ENCODE results near the gene ELK1. TPM values are rescaled to one million over a fixed set of nuclear protein-coding genes. Genes with fewer than 3 reads are reported as not detected.
"Not testable (repeated sequence)": the region's sequence is repeated elsewhere in the genome, so short reads cannot be mapped to it uniquely, and the experiment has no call there.

The ELK1 gene, protein sequence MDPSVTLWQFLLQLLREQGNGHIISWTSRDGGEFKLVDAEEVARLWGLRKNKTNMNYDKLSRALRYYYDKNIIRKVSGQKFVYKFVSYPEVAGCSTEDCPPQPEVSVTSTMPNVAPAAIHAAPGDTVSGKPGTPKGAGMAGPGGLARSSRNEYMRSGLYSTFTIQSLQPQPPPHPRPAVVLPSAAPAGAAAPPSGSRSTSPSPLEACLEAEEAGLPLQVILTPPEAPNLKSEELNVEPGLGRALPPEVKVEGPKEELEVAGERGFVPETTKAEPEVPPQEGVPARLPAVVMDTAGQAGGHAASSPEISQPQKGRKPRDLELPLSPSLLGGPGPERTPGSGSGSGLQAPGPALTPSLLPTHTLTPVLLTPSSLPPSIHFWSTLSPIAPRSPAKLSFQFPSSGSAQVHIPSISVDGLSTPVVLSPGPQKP
- total RNA-seq (10.8 TPM), polyA plus RNA-seq (21.7 TPM)
- long read RNA-seq, donor 1 = 0 reads
- long read RNA-seq, donor 2, partial matches to known transcripts = 0 of 6 reads
- long read RNA-seq, donor 2, other reads (novel, unspliced or antisense) = 0 of 6 reads
- long read RNA-seq, donor 3, partial matches to known transcripts = 5 of 6 reads
- long read RNA-seq, donor 3, other reads (novel, unspliced or antisense) = 0 of 6 reads
- long read RNA-seq, donor 4, partial matches to known transcripts = 0 of 1 reads
- long read RNA-seq, donor 4, other reads (novel, unspliced or antisense) = 0 of 1 reads
- long read RNA-seq, donor 5, partial matches to known transcripts = 11 of 15 reads
- long read RNA-seq, donor 5, other reads (novel, unspliced or antisense) = 0 of 15 reads
- long read RNA-seq, donor 6, partial matches to known transcripts = 0 of 1 reads
- long read RNA-seq, donor 6, other reads (novel, unspliced or antisense) = 0 of 1 reads
- long read RNA-seq, donor 7, partial matches to known transcripts = 9 of 12 reads
- long read RNA-seq, donor 7, other reads (novel, unspliced or antisense) = 0 of 12 reads
- long read RNA-seq, donor 8, partial matches to known transcripts = 5 of 6 reads
- long read RNA-seq, donor 8, other reads (novel, unspliced or antisense) = 0 of 6 reads
- long read RNA-seq, donor 9 = 0 reads
- long read RNA-seq, donor 10, partial matches to known transcripts = 5 of 5 reads
- long read RNA-seq, donor 10, other reads (novel, unspliced or antisense) = 0 of 5 reads

DNA sequence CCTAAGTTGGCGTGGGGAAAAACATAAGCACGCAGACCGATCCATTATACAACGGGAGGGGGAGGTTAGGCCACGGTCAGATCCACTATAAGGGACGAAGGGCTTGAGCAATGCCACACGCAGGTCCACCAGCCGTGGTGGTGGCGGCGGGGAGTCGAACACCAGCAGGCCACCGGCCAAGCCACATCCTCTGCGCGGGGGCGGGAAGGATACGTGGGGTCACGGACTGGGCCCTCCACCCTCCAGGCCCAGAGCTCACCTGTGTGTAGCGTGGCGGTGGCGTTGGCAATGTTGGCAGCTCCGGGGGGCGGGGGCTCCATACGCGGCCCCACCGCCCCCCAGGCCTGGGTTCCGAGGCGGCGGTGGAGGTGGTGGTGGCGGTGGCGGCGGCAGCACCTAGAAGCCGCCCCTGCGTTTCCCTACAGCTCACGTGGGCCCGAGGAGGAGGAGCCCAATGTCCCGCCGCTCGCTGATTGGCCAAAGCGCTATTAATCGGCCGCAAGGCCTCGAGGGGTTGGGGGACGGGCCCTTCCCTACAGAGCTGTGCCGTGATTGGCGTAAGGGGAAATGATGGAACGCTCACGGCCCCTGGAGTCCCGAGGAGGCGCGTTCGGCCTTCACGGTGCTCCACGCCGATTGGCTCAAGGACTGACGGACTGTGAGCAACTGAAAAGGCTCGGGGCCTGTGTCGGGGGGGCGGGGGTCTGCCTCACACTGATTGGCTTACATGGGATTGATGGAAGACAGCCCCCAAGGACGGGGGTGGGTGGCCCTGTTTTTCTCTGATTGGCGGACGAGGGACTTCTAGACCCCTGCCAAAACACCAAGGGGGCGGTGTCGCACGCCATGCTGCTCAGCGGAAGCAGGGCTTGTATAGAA lies at the start of gene ELK1:
TSS of gene ELK1 (minus strand) at position 400 of the 879 bp plus-strand sequence. CDS start 9,122 bp downstream, outside the sequence.
- WGBS = under 1% methylated on average over 64 of the region's 65 CpGs
- peak in 7 of 9 donors; percentile 54 to 91 (median 77) for DNase-seq (ENCODE audit: low read depth in 6 of 9, low spot score in 9 of 9)
- Histone ChIP-seq H3K27ac (ENCODE audit: low read depth in 1 of 2, low read length in 1 of 2) (peak within 1 kb of the TSS; percentile 75 to 91), H3K36me3 (ENCODE audit: control insufficient read depth in 2 of 2, insufficient read depth in 2 of 2, low read length in 1 of 2) (peaks cover 0 to 10% of the 10 kb centered on the region in 2 donors), H3K4me3 (ENCODE audit: low read length in 2 of 2) (peak within 1 kb of the TSS; percentile 63 to 70), H3K9me3 (ENCODE audit: control insufficient read depth in 2 of 2, insufficient read depth in 1 of 2, low read length in 1 of 2) (no peaks in the 10 kb centered on the region), H3K4me1 (ENCODE audit: control insufficient read depth in 2 of 2, insufficient read depth in 2 of 2, low read length in 2 of 2) (peaks cover 9 to 22% of the 10 kb centered on the region in 2 donors), H3K27me3 (ENCODE audit: control insufficient read depth in 2 of 2, insufficient read depth in 1 of 2, low read length in 1 of 2) (no peaks in the 10 kb centered on the region)

- no peaks in the 10 kb centered on the region for H3K4me1 ChIP-seq (ENCODE audit: control insufficient read depth in 2 of 2, insufficient read depth in 2 of 2, low read length in 2 of 2)
- H3K27ac ChIP-seq (ENCODE audit: low read depth in 1 of 2, low read length in 1 of 2) = no peak overlapping the region
- H3K4me3 ChIP-seq (ENCODE audit: low read length in 2 of 2) = no peak overlapping the region
- H3K27me3 ChIP-seq (ENCODE audit: control insufficient read depth in 2 of 2, insufficient read depth in 1 of 2, low read length in 1 of 2) = no peaks in the 10 kb centered on the region
- 65% methylated on average over 1 of the region's 1 CpG for WGBS
- DNase-seq (ENCODE audit: low read depth in 6 of 9, low spot score in 9 of 9) = no peak
- H3K9me3 ChIP-seq (ENCODE audit: control insufficient read depth in 2 of 2, insufficient read depth in 1 of 2, low read length in 1 of 2) = peaks cover 0 to 6% of the 10 kb centered on the region in 2 donors
- no peaks in the 10 kb centered on the region for H3K36me3 ChIP-seq (ENCODE audit: control insufficient read depth in 2 of 2, insufficient read depth in 2 of 2, low read length in 1 of 2)
Measured at GRCh38 chrX:47697181-47697580, 46.8 kb upstream of the ELK1 start.

GRCh38 chrX:47690175-47690574 lies 39.8 kb upstream of the ELK1 start:
- H3K9me3 ChIP-seq (ENCODE audit: control insufficient read depth in 2 of 2, insufficient read depth in 1 of 2, low read length in 1 of 2) = no peaks in the 10 kb centered on the region
- H3K27ac ChIP-seq (ENCODE audit: low read depth in 1 of 2, low read length in 1 of 2) = no peak overlapping the region
- H3K4me1 ChIP-seq (ENCODE audit: control insufficient read depth in 2 of 2, insufficient read depth in 2 of 2, low read length in 2 of 2) = no peaks in the 10 kb centered on the region
- DNase-seq (ENCODE audit: low read depth in 6 of 9, low spot score in 9 of 9) = no peak
- H3K4me3 ChIP-seq (ENCODE audit: low read length in 2 of 2) = no peak overlapping the region
- H3K27me3 ChIP-seq (ENCODE audit: control insufficient read depth in 2 of 2, insufficient read depth in 1 of 2, low read length in 1 of 2) = peaks cover 0 to 2% of the 10 kb centered on the region in 2 donors
- 76% methylated on average over 2 of the region's 2 CpGs for WGBS
- H3K36me3 ChIP-seq (ENCODE audit: control insufficient read depth in 2 of 2, insufficient read depth in 2 of 2, low read length in 1 of 2) = no peaks in the 10 kb centered on the region

DNA sequence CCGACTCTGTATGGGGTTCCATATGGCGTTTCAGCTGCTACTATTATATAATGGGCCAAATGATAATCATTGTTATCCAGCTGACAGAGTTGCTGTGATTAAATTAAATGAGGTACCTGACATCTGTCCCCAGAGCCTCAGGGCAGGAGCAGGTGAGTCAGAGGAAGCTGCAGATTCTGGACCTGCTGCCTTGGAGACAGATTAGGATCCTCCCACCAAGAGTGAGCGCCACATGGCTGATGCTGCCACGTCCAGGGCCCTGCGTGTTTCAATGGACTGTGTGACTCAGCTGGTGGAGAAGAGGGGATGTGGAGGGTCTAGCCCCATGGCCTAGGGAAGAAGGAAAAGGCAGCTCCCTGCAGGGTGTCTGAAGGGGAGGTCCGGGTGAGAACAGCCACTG lies 36.9 kb upstream of the ELK1 start:
- Histone ChIP-seq H3K27me3 (ENCODE audit: control insufficient read depth in 2 of 2, insufficient read depth in 1 of 2, low read length in 1 of 2) (peaks cover 0 to 2% of the 10 kb centered on the region in 2 donors), H3K4me3 (ENCODE audit: low read length in 2 of 2) (no peak overlapping the region), H3K4me1 (ENCODE audit: control insufficient read depth in 2 of 2, insufficient read depth in 2 of 2, low read length in 2 of 2) (no peaks in the 10 kb centered on the region), H3K36me3 (ENCODE audit: control insufficient read depth in 2 of 2, insufficient read depth in 2 of 2, low read length in 1 of 2) (no peaks in the 10 kb centered on the region), H3K9me3 (ENCODE audit: control insufficient read depth in 2 of 2, insufficient read depth in 1 of 2, low read length in 1 of 2) (no peaks in the 10 kb centered on the region), H3K27ac (ENCODE audit: low read depth in 1 of 2, low read length in 1 of 2) (no peak overlapping the region)
- WGBS = 72% methylated on average over 6 of the region's 6 CpGs
- no peak for DNase-seq (ENCODE audit: low read depth in 6 of 9, low spot score in 9 of 9)

DNA sequence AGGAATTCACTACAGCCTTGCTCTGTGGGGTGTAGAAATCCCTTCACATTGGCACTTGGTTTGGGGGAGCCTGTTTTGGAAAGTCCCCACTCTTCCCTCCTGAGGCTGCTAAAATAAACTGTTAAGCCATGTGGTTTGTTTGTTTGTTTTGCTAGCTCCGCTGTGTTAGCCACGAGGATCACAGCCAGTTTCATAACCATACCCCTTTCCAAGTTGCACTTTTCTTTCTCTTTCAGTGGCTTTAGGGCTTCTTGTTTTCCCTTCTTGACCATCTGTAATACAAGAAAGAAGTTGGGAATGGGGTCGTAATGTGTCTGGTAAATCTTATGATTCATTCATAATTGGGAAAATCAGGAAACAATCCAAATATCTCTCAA lies 33.5 kb upstream of the ELK1 start:
- no peaks in the 10 kb centered on the region for H3K4me1 ChIP-seq (ENCODE audit: control insufficient read depth in 2 of 2, insufficient read depth in 2 of 2, low read length in 2 of 2)
- 79% methylated on average over 3 of the region's 3 CpGs for WGBS

GRCh38 chrX:47683184-47683828 lies 32.9 kb upstream of the ELK1 start:
- 87% methylated on average over 14 of the region's 14 CpGs for WGBS
- H3K4me1 ChIP-seq (ENCODE audit: control insufficient read depth in 2 of 2, insufficient read depth in 2 of 2, low read length in 2 of 2) = no peaks in the 10 kb centered on the region
- H3K36me3 ChIP-seq (ENCODE audit: control insufficient read depth in 2 of 2, insufficient read depth in 2 of 2, low read length in 1 of 2) = no peaks in the 10 kb centered on the region
- no peaks in the 10 kb centered on the region for H3K9me3 ChIP-seq (ENCODE audit: control insufficient read depth in 2 of 2, insufficient read depth in 1 of 2, low read length in 1 of 2)
- H3K4me3 ChIP-seq (ENCODE audit: low read length in 2 of 2) = no peak overlapping the region
- H3K27ac ChIP-seq (ENCODE audit: low read depth in 1 of 2, low read length in 1 of 2) = no peak overlapping the region
- peaks cover 0 to 2% of the 10 kb centered on the region in 2 donors for H3K27me3 ChIP-seq (ENCODE audit: control insufficient read depth in 2 of 2, insufficient read depth in 1 of 2, low read length in 1 of 2)
- no peak for DNase-seq (ENCODE audit: low read depth in 6 of 9, low spot score in 9 of 9)

More for the DNA sequence above, 33.5 kb upstream of the ELK1 start:
- DNase-seq (ENCODE audit: low read depth in 6 of 9, low spot score in 9 of 9) = no peak
- Histone ChIP-seq H3K9me3 (ENCODE audit: control insufficient read depth in 2 of 2, insufficient read depth in 1 of 2, low read length in 1 of 2) (no peaks in the 10 kb centered on the region), H3K4me3 (ENCODE audit: low read length in 2 of 2) (no peak overlapping the region), H3K27me3 (ENCODE audit: control insufficient read depth in 2 of 2, insufficient read depth in 1 of 2, low read length in 1 of 2) (peaks cover 0 to 2% of the 10 kb centered on the region in 2 donors), H3K27ac (ENCODE audit: low read depth in 1 of 2, low read length in 1 of 2) (no peak overlapping the region), H3K36me3 (ENCODE audit: control insufficient read depth in 2 of 2, insufficient read depth in 2 of 2, low read length in 1 of 2) (no peaks in the 10 kb centered on the region)

DNA sequence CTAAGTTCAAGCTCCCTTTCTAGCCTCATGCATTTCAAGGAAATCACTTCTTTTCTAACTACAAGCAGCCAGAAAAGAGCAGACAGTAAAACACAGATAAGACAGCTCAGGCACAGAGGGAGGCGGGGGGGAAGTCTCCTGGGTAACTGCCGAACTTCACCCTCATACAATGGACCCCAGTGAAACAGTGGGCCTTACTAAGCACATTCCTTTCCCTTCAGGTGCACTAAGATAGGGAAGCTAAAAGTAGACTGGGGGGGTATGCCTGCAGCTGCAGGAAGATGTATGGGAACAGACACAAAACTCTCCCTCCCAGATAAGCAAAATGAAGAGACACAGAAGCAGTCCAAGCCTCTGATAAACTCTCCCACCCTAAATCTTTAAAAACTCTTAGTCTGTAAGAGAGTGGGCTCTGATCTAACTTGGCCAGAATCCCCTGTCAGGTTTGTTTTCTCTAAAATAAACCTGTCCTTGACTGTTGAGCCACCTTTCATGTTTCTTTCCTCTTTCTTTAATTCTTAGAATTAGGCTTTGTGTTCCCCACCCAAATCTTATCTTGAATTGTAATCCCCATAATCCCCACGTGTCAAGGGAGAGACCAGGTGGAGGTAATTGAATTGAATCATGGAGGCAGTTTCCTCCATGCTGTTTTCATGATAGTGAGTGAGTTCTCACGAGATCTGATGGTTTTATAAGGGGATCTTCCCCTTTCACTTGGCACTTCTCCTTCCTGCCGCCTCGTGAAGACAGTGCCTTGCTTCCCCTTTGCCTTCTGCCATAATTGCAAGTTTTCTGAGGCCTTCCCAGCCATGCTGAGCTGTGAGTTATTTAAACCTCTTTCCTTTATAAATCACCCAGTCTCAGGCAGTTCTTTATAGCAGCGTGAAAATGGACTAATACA lies 25.8 kb upstream of the ELK1 start:
- H3K9me3 ChIP-seq (ENCODE audit: control insufficient read depth in 2 of 2, insufficient read depth in 1 of 2, low read length in 1 of 2); H3K27ac ChIP-seq (ENCODE audit: low read depth in 1 of 2, low read length in 1 of 2); H3K4me3 ChIP-seq (ENCODE audit: low read length in 2 of 2); DNase-seq (ENCODE audit: low read depth in 6 of 9, low spot score in 9 of 9); H3K36me3 ChIP-seq (ENCODE audit: control insufficient read depth in 2 of 2, insufficient read depth in 2 of 2, low read length in 1 of 2); H3K4me1 ChIP-seq (ENCODE audit: control insufficient read depth in 2 of 2, insufficient read depth in 2 of 2, low read length in 2 of 2); H3K27me3 ChIP-seq (ENCODE audit: control insufficient read depth in 2 of 2, insufficient read depth in 1 of 2, low read length in 1 of 2): not testable (repeated sequence)
- 64% methylated on average over 7 of the region's 7 CpGs for WGBS

All from thymus (tissue), 14 donors.